Common myeloid progenitor, CD34-positive (primary cell): Measurements from ENCODE around the gene ATP2C2.
"Not testable (repeated sequence)": the region's sequence is repeated elsewhere in the genome, so short reads cannot be mapped to it uniquely, and the experiment has no call there.

Experiments
- CTCF ChIA-PET: fragments of 350-600 bp; sonication (Branson Sonifier 250); formaldehyde crosslinking; loops from one replicate; lab custom pipeline; 2021; ENCODE audit warnings: antibody characterized with exemption; lab: Charles Lee
- POLR2A ChIA-PET: fragments of 350-600 bp; sonication (Branson Sonifier 250); formaldehyde crosslinking; loops from one replicate; lab custom pipeline; 2021; ENCODE audit warnings: antibody characterized with exemption; lab: Charles Lee
- DNase-seq, 3 donors: peaks; one replicate each; pipeline versions ENCODE4 v3.0.0 to v3.0.0-alpha.2; 2013
- H3K27ac ChIP-seq, 2 experiments: 1 replicate in 1 of 2; 2 replicates in 1 of 2; pipeline ENCODE4 v1.7.0; 2013; ENCODE audit warnings: inconsistent platforms in 2 of 2, low read length in 2 of 2, mild to moderate bottlenecking in 2 of 2, low read depth in 1 of 2, moderate library complexity in 1 of 2; ENCODE audit not compliant: severe bottlenecking in 2 of 2, insufficient read depth in 1 of 2, poor library complexity in 1 of 2
- H3K27me3 ChIP-seq, 5 experiments: replicated peaks in 2 of 5; 1 replicate in 3 of 5; 2 replicates in 2 of 5; pipeline versions ENCODE4 v1.6.1 to v1.7.0; 2013; ENCODE audit warnings: low read length in 4 of 5, mild to moderate bottlenecking in 2 of 5, moderate library complexity in 2 of 5, inconsistent platforms in 1 of 5; ENCODE audit not compliant: insufficient read depth in 5 of 5, control insufficient read depth in 4 of 5
- H3K36me3 ChIP-seq, 4 experiments: 1 replicate in 2 of 4; 2 replicates in 2 of 4; pipeline versions ENCODE4 v1.6.1 to v1.7.0; 2013; ENCODE audit warnings: low read length in 3 of 4, control low read depth in 1 of 4, mild to moderate bottlenecking in 1 of 4; ENCODE audit not compliant: control insufficient read depth in 4 of 4, insufficient read depth in 4 of 4
- H3K4me1 ChIP-seq, 4 experiments: 1 replicate in 3 of 4; 2 replicates in 1 of 4; pipeline versions ENCODE4 v1.6.1 to v1.7.1; 2013; ENCODE audit warnings: low read length in 3 of 4, mild to moderate bottlenecking in 3 of 4, control low read depth in 1 of 4, inconsistent platforms in 1 of 4, moderate library complexity in 1 of 4; ENCODE audit not compliant: control insufficient read depth in 4 of 4, insufficient read depth in 4 of 4; ENCODE audit errors: control extremely low read depth in 1 of 4
- H3K4me3 ChIP-seq, 7 experiments: 1 replicate in 4 of 7; 2 replicates in 3 of 7; pipeline versions ENCODE4 v1.5.1 to v1.7.0; 2013; ENCODE audit warnings: mild to moderate bottlenecking in 7 of 7, low read length in 6 of 7, moderate library complexity in 6 of 7, inconsistent platforms in 2 of 7, low read depth in 2 of 7, control low read depth in 1 of 7; ENCODE audit not compliant: insufficient read depth in 4 of 7, control insufficient read depth in 1 of 7; ENCODE audit errors: extremely low read depth in 1 of 7
- H3K9me3 ChIP-seq, 5 experiments: 1 replicate in 4 of 5; 2 replicates in 1 of 5; pipeline versions ENCODE4 v1.6.1 to v1.7.1; 2013; ENCODE audit warnings: low read length in 4 of 5, mild to moderate bottlenecking in 2 of 5, inconsistent platforms in 1 of 5, low read depth in 1 of 5, moderate library complexity in 1 of 5; ENCODE audit not compliant: control insufficient read depth in 4 of 5, insufficient read depth in 2 of 5; ENCODE audit errors: control extremely low read depth in 1 of 5
- WGBS: methylation state at CpG from one replicate; pipeline ENCODE4 v1.1.5; 2013; ENCODE audit not compliant: insufficient coverage; 5-methylcytosine and 5-hydroxymethylcytosine counted together

The ATP2C2 gene

DNA sequence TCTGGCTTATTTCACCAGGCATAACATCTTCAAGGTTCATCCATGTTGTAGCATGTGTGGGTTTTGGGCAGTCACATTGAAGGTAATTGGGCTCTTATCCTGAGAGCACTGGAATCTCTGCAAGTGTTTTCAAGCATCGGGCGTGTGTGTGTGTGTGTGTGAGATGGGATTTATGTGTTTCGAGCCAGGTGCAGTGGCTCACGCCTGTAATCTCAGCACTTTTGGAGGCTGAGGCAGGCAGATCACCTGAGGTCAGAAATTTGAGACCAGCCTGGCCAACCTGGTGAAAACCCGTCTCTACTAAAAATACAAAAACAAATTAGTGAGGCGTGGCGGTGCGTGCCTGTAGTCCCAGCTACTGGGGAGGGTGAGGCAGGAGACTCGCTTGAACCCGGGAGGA, 27.7 kb downstream of the ATP2C2 start:
- 92% methylated on average over 9 of the region's 10 CpGs for WGBS
- H3K27ac ChIP-seq, CTCF ChIA-PET, H3K36me3 ChIP-seq, H3K4me1 ChIP-seq, H3K4me3 ChIP-seq, H3K9me3 ChIP-seq, POLR2A ChIA-PET, DNase-seq: not testable (repeated sequence)
- H3K27me3 ChIP-seq = peaks cover 2 to 27% (median 3%) of the 10 kb centered on the region in 5 experiments

DNA sequence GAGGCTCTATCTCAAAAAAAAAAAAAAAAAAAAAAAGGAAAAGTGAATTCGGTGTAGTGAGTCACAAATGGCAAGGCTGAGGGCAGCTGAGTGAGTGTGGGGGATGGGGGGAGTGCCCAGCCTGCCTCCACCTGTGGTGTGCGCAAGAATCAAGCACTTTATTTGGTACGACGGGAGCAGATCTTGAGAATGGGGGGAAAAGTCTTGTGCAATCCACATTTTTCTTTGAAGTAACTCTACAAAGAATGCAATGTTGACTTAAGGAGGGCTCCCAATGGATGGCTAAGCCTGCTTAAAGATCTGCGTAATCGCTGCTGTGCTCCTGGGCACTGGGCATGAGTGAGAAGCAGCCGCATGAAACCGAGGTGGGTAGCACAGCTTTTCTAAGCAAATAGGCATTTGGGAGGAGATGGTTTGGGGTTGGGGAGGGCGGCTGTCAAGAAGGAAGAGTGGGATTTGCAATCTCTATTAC, 28.2 kb downstream of the ATP2C2 start:
- Histone ChIP-seq H3K36me3 (no peaks in the 10 kb centered on the region), H3K27me3 (peaks cover 2 to 27% (median 3%) of the 10 kb centered on the region in 5 experiments), H3K27ac (no peak overlapping the region), H3K4me3 (no peak overlapping the region), H3K4me1 (peaks cover 0 to 1% (median 0%) of the 10 kb centered on the region in 4 experiments), H3K9me3 (peaks cover 0 to 7% (median 0%) of the 10 kb centered on the region in 5 experiments)
- POLR2A ChIA-PET = no interaction called here
- WGBS = 48% methylated on average over 9 of the region's 9 CpGs
- CTCF ChIA-PET = no interaction called here
- no peak for DNase-seq

DNA sequence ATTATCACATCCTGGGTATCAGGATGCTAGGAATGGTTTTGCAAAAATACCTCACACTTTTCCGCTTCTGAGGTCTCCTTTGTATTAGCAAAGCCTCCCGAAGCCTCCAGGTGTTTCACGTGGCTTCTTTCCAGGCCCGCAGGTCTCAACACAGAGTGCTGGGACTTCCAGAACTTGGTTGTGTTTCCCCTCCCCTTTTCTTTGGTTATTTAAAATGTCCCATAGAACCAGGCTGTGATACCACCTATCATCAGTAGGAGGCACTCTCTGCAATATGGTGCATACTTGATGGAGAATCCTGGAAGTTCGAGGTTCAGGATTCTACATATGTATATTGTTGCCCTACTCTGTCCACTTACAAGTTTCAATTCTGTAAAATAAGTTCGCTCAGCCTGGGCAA, 28.8 kb downstream of the ATP2C2 start:
- POLR2A ChIA-PET = no interaction called here

DNA sequence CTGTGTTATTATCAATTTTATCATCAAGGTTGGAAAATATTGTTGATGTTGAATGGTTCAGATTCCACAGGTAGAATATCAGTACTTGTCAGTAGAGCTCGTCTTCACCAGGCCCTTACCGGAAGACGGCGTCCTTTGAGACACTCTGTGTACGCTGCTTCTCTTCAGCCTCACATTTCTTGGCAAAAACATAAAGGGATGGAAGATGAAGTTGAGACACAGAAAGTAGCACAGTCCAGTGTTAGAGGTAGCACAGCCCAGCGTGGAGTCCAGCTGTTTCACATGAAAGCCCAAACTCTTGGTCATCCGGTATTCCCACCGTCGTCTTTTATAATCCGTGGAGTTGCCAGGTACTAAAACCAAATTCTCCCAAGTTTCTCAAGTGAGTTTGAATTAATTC, 30.4 kb downstream of the ATP2C2 start:
- WGBS = 84% methylated on average over 10 of the region's 10 CpGs
- peaks cover 0 to 7% (median 0%) of the 10 kb centered on the region in 5 experiments for H3K9me3 ChIP-seq
- no peak overlapping the region for H3K4me3 ChIP-seq
- H3K27ac ChIP-seq = no peak overlapping the region
- H3K4me1 ChIP-seq = no peaks in the 10 kb centered on the region
- no peaks in the 10 kb centered on the region for H3K36me3 ChIP-seq
- no peak for DNase-seq
- POLR2A ChIA-PET = no interaction called here
- H3K27me3 ChIP-seq = peaks cover 2 to 39% (median 4%) of the 10 kb centered on the region in 5 experiments
- CTCF ChIA-PET = no interaction called here

More for the DNA sequence above, 28.8 kb downstream of the ATP2C2 start:
- Histone ChIP-seq H3K27me3 (peaks cover 2 to 27% (median 3%) of the 10 kb centered on the region in 5 experiments), H3K36me3 (no peaks in the 10 kb centered on the region), H3K4me1 (no peaks in the 10 kb centered on the region), H3K27ac (no peak overlapping the region), H3K9me3 (peaks cover 0 to 7% (median 0%) of the 10 kb centered on the region in 5 experiments), H3K4me3 (no peak overlapping the region)
- CTCF ChIA-PET = no interaction called here
- 99% methylated on average over 5 of the region's 6 CpGs for WGBS
- no peak for DNase-seq

DNA sequence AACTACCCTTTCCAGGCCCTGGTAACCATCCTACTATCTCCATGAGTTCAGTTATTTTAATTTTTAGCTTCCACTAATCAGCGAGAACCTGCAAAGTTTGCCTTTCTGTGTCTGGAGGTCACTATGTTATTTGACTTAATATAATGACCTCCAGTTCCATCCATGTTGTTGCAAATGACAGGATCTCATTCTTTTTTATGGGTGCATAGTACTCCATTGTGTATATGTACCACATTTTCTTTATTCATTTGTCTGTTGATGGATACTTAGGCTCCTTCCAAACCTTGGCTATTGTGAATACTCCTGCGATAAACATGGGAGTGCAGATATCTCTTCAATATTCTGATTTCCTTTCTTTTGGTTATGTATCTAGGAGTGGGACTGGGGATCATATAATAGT, 31.6 kb downstream of the ATP2C2 start:
- DNase-seq, CTCF ChIA-PET, H3K4me3 ChIP-seq, H3K9me3 ChIP-seq, H3K4me1 ChIP-seq, H3K27ac ChIP-seq, H3K36me3 ChIP-seq, POLR2A ChIA-PET: not testable (repeated sequence)
- 100% methylated on average over 1 of the region's 2 CpGs for WGBS
- peaks cover 2 to 44% (median 4%) of the 10 kb centered on the region in 5 experiments for H3K27me3 ChIP-seq

DNA sequence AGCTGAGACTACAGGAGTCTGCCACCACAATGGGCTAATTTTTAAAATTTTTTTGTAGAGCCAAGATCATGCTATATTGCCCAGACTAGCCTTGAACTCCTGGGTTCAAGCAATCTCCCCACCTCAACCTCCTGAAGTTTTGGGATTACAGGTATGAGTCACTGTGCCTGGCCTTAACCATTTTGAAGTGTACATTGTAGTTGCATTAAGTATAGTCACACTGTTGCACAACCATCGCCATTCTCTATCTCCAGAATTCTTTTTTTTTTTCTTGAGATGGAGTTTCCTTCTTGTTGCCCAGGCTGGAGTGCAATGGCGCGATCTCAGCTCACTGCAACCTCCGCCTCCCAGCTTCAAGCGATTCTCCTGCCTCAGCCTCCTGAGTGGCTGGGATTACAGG, 35.1 kb downstream of the ATP2C2 start:
- H3K27ac ChIP-seq, H3K4me1 ChIP-seq, DNase-seq, H3K9me3 ChIP-seq, H3K4me3 ChIP-seq, POLR2A ChIA-PET, H3K36me3 ChIP-seq, CTCF ChIA-PET: not testable (repeated sequence)
- H3K27me3 ChIP-seq = peaks cover 2 to 49% (median 5%) of the 10 kb centered on the region in 5 experiments
- WGBS = 100% methylated on average over 1 of the region's 5 CpGs

DNA sequence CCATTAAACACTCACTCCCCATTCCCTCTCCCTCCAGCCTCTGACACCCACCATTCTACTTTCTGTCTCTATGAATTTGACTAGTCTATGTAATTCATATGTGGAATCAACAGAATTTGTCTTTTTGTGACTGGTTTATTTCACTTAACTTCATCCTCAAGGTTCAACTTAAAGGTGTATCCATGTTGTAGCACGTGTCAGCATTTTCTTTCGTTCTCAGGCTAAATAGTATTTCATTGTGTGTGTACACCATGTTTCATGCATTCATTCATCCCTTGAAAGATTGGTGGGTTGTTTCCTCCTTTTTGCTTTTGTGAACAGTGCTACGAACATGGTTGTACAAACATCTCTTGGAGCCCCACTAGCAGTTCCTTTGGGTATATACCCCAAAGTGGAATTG, 36.0 kb downstream of the ATP2C2 start:
- no peak for DNase-seq
- Histone ChIP-seq H3K27ac (no peak overlapping the region), H3K4me1 (no peaks in the 10 kb centered on the region), H3K27me3 (peaks cover 0 to 43% (median 5%) of the 10 kb centered on the region in 5 experiments), H3K9me3 (no peaks in the 10 kb centered on the region), H3K36me3 (no peaks in the 10 kb centered on the region), H3K4me3 (no peak overlapping the region)
- ChIA-PET CTCF (no interaction called here), POLR2A (no interaction called here)
- WGBS = 100% methylated on average over 1 of the region's 3 CpGs
